GM12864 (cell line): ENCODE measurements around the gene CDH12.

ENCODE experiments used
- DNase-seq: peaks from one replicate; pipeline ENCODE4 v3.0.0-alpha.2; 2011; ENCODE audit warnings: low read depth
- H3K4me3 ChIP-seq: 2 replicates; pipeline ENCODE4 v1.5.1; 2011; ENCODE audit warnings: mild to moderate bottlenecking, low read depth, low read length, control low read depth
- CTCF ChIP-seq: IDR thresholded peaks from 2 replicates; pipeline ENCODE4 v1.5.1; 2011; ENCODE audit warnings: low read depth, mild to moderate bottlenecking, moderate library complexity, low read length, control low read depth, inconsistent platforms; ENCODE audit errors: missing control alignments

Gene CDH12

GRCh38 chr5:21889581-21889980 lies 963.6 kb downstream of the CDH12 start:
- TF ChIP-seq CTCF: no peak
- H3K4me3 ChIP-seq: no peak overlapping the region
- DNase-seq: no peak

GRCh38 chr5:21882074-21882745 lies 970.9 kb downstream of the CDH12 start:
- TF ChIP-seq CTCF: no peak
- no peak for DNase-seq
- H3K4me3 ChIP-seq: no peak overlapping the region

GRCh38 chr5:21880164-21880563 lies 973.0 kb downstream of the CDH12 start:
- DNase-seq: no peak
- H3K4me3 ChIP-seq: no peak overlapping the region
- TF ChIP-seq CTCF: no peak

GRCh38 chr5:21862986-21863385 lies 990.2 kb downstream of the CDH12 start:
- TF ChIP-seq CTCF: no peak
- DNase-seq: no peak

GRCh38 chr5:21858441-21858840 lies 994.7 kb downstream of the CDH12 start:
- DNase-seq: no peak
- no peak for TF ChIP-seq CTCF
- no peak overlapping the region for H3K4me3 ChIP-seq

More at GRCh38 chr5:21862986-21863385, 990.2 kb downstream of the CDH12 start:
- H3K4me3 ChIP-seq: no peak overlapping the region

- DNase-seq: no peak
These were observed 996.2 kb downstream of the CDH12 start for GRCh38 chr5:21856987-21857386.

More at GRCh38 chr5:21856987-21857386, 996.2 kb downstream of the CDH12 start:
- no peak for TF ChIP-seq CTCF
- no peak overlapping the region for H3K4me3 ChIP-seq
